Stimulated activated CD4-positive, alpha-beta T cell treated with anti-CD3 and anti-CD28 coated beads, Interleukin-4, amount 100 ng/mL, for 48 hours (primary cell): ENCODE measurements around the gene DHRS4.
A peak's percentile ranks its signal among the peaks of the same experiment; 100 is the strongest.
"Not testable (repeated sequence)": the region's sequence is repeated elsewhere in the genome, so short reads cannot be mapped to it uniquely, and the experiment has no call there.

ENCODE experiments used
- DNase-seq, 2 donors: peaks; one replicate each; pipeline ENCODE4 v3.0.0-alpha.2; 2020; ENCODE audit warnings: low read depth in 2 of 2

DHRS4 gene

GRCh38 chr14:23939607-23940326, 13.8 kb upstream of the DHRS4 start:
- DNase-seq = no peak

- no peak for DNase-seq
Measured at GRCh38 chr14:23941230-23941629, 12.3 kb upstream of the DHRS4 start.

GRCh38 chr14:23941669-23942068, 11.9 kb upstream of the DHRS4 start:
- DNase-seq = no peak

- DNase-seq = no peak
Measured at GRCh38 chr14:23942587-23942986, 11.0 kb upstream of the DHRS4 start.

- not testable (repeated sequence) for DNase-seq
Measured at GRCh38 chr14:23949069-23949468, 4.5 kb upstream of the DHRS4 start.

GRCh38 chr14:23950411-23951135, 3.0 kb upstream of the DHRS4 start:
- DNase-seq = no peak

GRCh38 chr14:23951136-23951466, 2.5 kb upstream of the DHRS4 start:
- not testable (repeated sequence) for DNase-seq

- no peak for DNase-seq
Measured at GRCh38 chr14:23951590-23952201, 1.9 kb upstream of the DHRS4 start.

- DNase-seq = not testable (repeated sequence)
Measured at GRCh38 chr14:23953116-23953463, 480 bp upstream of the DHRS4 start.

- not testable (repeated sequence) for DNase-seq
Measured at GRCh38 chr14:23954279-23954614, 677 bp downstream of the DHRS4 start.

GRCh38 chr14:23954965-23955364, 1.4 kb downstream of the DHRS4 start:
- not testable (repeated sequence) for DNase-seq

- not testable (repeated sequence) for DNase-seq
Measured at GRCh38 chr14:23955811-23956210, 2.2 kb downstream of the DHRS4 start.

- not testable (repeated sequence) for DNase-seq
Measured at GRCh38 chr14:23957913-23958569, 4.5 kb downstream of the DHRS4 start.

- DNase-seq = not testable (repeated sequence)
Measured at GRCh38 chr14:23960899-23961298, 7.3 kb downstream of the DHRS4 start.

GRCh38 chr14:23961704-23962103, 8.1 kb downstream of the DHRS4 start:
- DNase-seq = not testable (repeated sequence)

GRCh38 chr14:23969130-23969480, 15.5 kb downstream of the DHRS4 start:
- DNase-seq = not testable (repeated sequence)

GRCh38 chr14:23969481-23970282, 16.1 kb downstream of the DHRS4 start:
- peak; percentile 57 to 69 for DNase-seq

GRCh38 chr14:23970283-23970659, 16.7 kb downstream of the DHRS4 start:
- not testable (repeated sequence) for DNase-seq

GRCh38 chr14:23973178-23973577, 19.6 kb downstream of the DHRS4 start:
- not testable (repeated sequence) for DNase-seq

GRCh38 chr14:23974041-23974440, 20.5 kb downstream of the DHRS4 start:
- DNase-seq = not testable (repeated sequence)

GRCh38 chr14:23977208-23977607, 23.6 kb downstream of the DHRS4 start:
- DNase-seq = not testable (repeated sequence)
